GM23338 (cell line): Measurements from ENCODE around the gene TMEM121. TPM values are rescaled to one million over a fixed set of nuclear protein-coding genes. Genes with fewer than 3 reads are reported as not detected.

Source experiments
- CREB1 ChIP-seq: fragments of 250-450 bp; sonication (Bioruptor Pico); IDR thresholded peaks from 2 replicates; pipeline ENCODE4 v1.5.0; 2020; ENCODE audit warnings: low read depth, mild to moderate bottlenecking, moderate library complexity
- EZH2phosphoT487 ChIP-seq: fragments of 200-600 bp; sonication (generic); IDR thresholded peaks from one replicate; pipeline ENCODE4 v1.8.1; 2018; ENCODE audit warnings: antibody characterized with exemption; ENCODE audit not compliant: unreplicated experiment
- JUNB ChIP-seq: IDR thresholded peaks from one replicate; pipeline ENCODE4 v1.6.1; 2016; ENCODE audit warnings: antibody characterized with exemption; ENCODE audit not compliant: unreplicated experiment
- NANOG ChIP-seq: IDR thresholded peaks from 2 replicates; pipeline ENCODE4 v1.6.1; 2016; ENCODE audit warnings: antibody characterized with exemption, borderline replicate concordance
- STAT1 ChIP-seq: IDR thresholded peaks from one replicate; pipeline ENCODE4 v1.6.1; 2016; ENCODE audit warnings: antibody characterized with exemption; ENCODE audit not compliant: unreplicated experiment
- ZNF114 ChIP-seq: fragments of 250-450 bp; sonication (Bioruptor Pico); IDR thresholded peaks from 2 replicates; pipeline ENCODE4 v1.5.0; 2020; ENCODE audit warnings: mild to moderate bottlenecking, moderate library complexity
- ZNF331 ChIP-seq: fragments of 250-450 bp; sonication (Bioruptor Pico); IDR thresholded peaks from 2 replicates; pipeline ENCODE4 v1.5.0; 2020; ENCODE audit warnings: low read depth, mild to moderate bottlenecking, moderate library complexity
- polyA plus RNA-seq: library from polyadenylated mRNA; unstranded; fragments of >200 nt; fragmentation: Nextera tagmentation; extraction: Ambion mirVana; gene quantifications from 2 replicates; pipeline ENCODE4 v1.2.1, GENCODE V29; 2016
- total RNA-seq: library from RNA; depleted of rRNA; stranded (reverse); fragments of >200 nt; shearing (Covaris generic); gene quantifications from 2 replicates; pipeline ENCODE4 v1.2.3, GENCODE V29; 2014
- TF ChIP-seq, protein P1 (sequence below): fragments of 250-450 bp; sonication (Bioruptor Pico); IDR thresholded peaks from 2 replicates; pipeline ENCODE4 v1.5.0; 2020; ENCODE audit warnings: mild to moderate bottlenecking, moderate library complexity
- TF ChIP-seq, protein P2 (sequence below), 2 experiments: fragments of 200-600 bp in 1 of 2; sonication (generic) in 1 of 2; conservative IDR thresholded peaks; 2 replicates each; pipeline versions ENCODE4 v1.5.1 to v1.6.1; 2016 to 2017; ENCODE audit warnings: antibody characterized with exemption in 2 of 2, low read depth in 2 of 2, mild to moderate bottlenecking in 2 of 2, moderate library complexity in 1 of 2

Gene TMEM121
- total and polyA plus RNA-seq, 2 experiments from 2014 or later: 0.13 to 1.3 TPM

DNA sequence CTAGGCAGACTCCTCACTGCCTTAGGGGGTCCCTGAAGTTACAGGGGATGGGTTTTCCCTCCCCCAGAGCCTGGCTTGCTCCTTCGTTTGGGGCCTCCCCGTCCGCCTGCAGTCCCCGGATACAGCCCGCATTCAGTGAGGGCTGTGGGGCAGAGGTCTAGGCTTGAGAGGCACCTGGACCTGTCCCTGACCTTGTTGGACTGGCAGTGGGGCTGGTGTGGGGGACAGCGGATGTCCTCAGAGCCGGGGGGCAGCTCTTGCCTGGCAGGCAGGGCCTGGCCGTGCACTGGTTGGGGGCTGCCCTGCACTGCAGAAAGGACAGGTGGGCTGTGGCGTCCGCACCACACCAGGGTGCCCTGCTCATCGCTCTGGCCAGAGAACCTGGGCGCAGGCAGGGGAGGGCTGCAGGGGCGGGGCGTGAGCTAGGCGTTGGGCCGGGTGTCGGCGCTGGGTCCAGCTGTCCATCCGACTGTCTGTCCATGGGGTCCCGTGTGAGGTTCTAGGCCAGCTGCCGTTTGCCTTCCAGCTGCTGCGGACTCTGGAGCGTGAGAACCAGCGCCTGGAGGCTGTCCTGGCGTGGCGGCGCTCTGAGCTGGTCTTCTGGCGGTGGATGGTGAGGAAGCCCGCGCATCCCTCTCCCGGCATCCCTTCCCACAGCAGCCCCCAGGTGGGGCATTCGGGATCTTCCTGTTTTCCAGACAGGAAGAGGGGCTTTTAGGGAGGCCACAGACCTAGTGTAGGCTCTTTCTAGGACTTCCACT, 29.4 kb upstream of the TMEM121 start (continued):
- TF ChIP-seq, protein P1, sequence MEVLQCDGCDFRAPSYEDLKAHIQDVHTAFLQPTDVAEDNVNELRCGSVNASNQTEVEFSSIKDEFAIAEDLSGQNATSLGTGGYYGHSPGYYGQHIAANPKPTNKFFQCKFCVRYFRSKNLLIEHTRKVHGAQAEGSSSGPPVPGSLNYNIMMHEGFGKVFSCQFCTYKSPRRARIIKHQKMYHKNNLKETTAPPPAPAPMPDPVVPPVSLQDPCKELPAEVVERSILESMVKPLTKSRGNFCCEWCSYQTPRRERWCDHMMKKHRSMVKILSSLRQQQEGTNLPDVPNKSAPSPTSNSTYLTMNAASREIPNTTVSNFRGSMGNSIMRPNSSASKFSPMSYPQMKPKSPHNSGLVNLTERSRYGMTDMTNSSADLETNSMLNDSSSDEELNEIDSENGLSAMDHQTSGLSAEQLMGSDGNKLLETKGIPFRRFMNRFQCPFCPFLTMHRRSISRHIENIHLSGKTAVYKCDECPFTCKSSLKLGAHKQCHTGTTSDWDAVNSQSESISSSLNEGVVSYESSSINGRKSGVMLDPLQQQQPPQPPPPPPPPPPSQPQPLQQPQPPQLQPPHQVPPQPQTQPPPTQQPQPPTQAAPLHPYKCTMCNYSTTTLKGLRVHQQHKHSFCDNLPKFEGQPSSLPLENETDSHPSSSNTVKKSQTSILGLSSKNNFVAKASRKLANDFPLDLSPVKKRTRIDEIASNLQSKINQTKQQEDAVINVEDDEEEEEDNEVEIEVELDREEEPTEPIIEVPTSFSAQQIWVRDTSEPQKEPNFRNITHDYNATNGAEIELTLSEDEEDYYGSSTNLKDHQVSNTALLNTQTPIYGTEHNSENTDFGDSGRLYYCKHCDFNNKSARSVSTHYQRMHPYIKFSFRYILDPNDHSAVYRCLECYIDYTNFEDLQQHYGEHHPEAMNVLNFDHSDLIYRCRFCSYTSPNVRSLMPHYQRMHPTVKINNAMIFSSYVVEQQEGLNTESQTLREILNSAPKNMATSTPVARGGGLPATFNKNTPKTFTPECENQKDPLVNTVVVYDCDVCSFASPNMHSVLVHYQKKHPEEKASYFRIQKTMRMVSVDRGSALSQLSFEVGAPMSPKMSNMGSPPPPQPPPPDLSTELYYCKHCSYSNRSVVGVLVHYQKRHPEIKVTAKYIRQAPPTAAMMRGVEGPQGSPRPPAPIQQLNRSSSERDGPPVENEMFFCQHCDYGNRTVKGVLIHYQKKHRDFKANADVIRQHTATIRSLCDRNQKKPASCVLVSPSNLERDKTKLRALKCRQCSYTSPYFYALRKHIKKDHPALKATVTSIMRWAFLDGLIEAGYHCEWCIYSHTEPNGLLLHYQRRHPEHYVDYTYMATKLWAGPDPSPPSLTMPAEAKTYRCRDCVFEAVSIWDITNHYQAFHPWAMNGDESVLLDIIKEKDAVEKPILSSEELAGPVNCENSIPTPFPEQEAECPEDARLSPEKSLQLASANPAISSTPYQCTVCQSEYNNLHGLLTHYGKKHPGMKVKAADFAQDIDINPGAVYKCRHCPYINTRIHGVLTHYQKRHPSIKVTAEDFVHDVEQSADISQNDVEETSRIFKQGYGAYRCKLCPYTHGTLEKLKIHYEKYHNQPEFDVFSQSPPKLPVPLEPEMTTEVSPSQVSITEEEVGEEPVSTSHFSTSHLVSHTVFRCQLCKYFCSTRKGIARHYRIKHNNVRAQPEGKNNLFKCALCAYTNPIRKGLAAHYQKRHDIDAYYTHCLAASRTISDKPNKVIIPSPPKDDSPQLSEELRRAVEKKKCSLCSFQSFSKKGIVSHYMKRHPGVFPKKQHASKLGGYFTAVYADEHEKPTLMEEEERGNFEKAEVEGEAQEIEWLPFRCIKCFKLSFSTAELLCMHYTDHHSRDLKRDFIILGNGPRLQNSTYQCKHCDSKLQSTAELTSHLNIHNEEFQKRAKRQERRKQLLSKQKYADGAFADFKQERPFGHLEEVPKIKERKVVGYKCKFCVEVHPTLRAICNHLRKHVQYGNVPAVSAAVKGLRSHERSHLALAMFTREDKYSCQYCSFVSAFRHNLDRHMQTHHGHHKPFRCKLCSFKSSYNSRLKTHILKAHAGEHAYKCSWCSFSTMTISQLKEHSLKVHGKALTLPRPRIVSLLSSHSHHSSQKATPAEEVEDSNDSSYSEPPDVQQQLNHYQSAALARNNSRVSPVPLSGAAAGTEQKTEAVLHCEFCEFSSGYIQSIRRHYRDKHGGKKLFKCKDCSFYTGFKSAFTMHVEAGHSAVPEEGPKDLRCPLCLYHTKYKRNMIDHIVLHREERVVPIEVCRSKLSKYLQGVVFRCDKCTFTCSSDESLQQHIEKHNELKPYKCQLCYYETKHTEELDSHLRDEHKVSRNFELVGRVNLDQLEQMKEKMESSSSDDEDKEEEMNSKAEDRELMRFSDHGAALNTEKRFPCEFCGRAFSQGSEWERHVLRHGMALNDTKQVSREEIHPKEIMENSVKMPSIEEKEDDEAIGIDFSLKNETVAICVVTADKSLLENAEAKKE (CRISPR knock-in tag): no peak
- TF ChIP-seq CREB1 (CRISPR knock-in tag) (no peak), JUNB (no peak), EZH2phosphoT487 (no peak), NANOG (no peak), ZNF114 (CRISPR knock-in tag) (no peak), STAT1 (no peak), ZNF331 (no peak)
- TF ChIP-seq, protein P2, sequence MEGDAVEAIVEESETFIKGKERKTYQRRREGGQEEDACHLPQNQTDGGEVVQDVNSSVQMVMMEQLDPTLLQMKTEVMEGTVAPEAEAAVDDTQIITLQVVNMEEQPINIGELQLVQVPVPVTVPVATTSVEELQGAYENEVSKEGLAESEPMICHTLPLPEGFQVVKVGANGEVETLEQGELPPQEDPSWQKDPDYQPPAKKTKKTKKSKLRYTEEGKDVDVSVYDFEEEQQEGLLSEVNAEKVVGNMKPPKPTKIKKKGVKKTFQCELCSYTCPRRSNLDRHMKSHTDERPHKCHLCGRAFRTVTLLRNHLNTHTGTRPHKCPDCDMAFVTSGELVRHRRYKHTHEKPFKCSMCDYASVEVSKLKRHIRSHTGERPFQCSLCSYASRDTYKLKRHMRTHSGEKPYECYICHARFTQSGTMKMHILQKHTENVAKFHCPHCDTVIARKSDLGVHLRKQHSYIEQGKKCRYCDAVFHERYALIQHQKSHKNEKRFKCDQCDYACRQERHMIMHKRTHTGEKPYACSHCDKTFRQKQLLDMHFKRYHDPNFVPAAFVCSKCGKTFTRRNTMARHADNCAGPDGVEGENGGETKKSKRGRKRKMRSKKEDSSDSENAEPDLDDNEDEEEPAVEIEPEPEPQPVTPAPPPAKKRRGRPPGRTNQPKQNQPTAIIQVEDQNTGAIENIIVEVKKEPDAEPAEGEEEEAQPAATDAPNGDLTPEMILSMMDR (conservative IDR thresholded peaks at IDR 0.05; ENCODE audit: low read depth in 2 of 2): no peak
